ENCODE results near the gene CCNA2. TPM values are rescaled to one million over a fixed set of nuclear protein-coding genes. Genes with fewer than 3 reads are reported as not detected.
A peak's percentile ranks its signal among the peaks of the same experiment; 100 is the strongest.

The CCNA2 gene
- total RNA-seq (2021) = 89.0 and 89.2 TPM in 2 replicates
- long read RNA-seq, transcript CCNA2-201 (8 exons, 2,797 nt) = major isoform, 1,128 of 1,346 reads
- long read RNA-seq, partial matches to known transcripts = 193 of 1,346 reads
- long read RNA-seq, other reads (novel, unspliced or antisense) = 25 of 1,346 reads

- Histone ChIP-seq H3K23me2 (ENCODE audit: insufficient read length, low read depth, low read length, poor library complexity, severe bottlenecking) (peaks cover 8% of the 10 kb centered on the region), H3K4me2 (ENCODE audit: insufficient read depth, insufficient read length, low read length) (peak within 1 kb of the TSS; percentile 64), H3K4ac (ENCODE audit: low read depth, low read length) (no peak within 1 kb of the TSS; the same call in 1 of the 2 replicates), H4K8ac (replicated peaks; ENCODE audit: insufficient read length, low read depth, low read length) (no peak within 1 kb of the TSS), H2BK5ac (ENCODE audit: insufficient read length, low read length) (no peak within 1 kb of the TSS), H3K9ac (ENCODE audit: extremely low read depth, insufficient read length, low read length) (peak within 1 kb of the TSS; percentile 82), H3K14ac (ENCODE audit: insufficient read depth, low read length) (peak within 1 kb of the TSS; percentile 89), H4K20me1 (ENCODE audit: control insufficient read depth, insufficient read depth, insufficient read length) (no peaks in the 10 kb centered on the region), H2AK5ac (ENCODE audit: insufficient read length, low read length) (no peak within 1 kb of the TSS), H3K4me1 (ENCODE audit: insufficient read depth, low read length) (no peaks in the 10 kb centered on the region), H3K56ac (ENCODE audit: insufficient read length, low read depth, low read length) (no peak within 1 kb of the TSS), H2BK15ac (ENCODE audit: low read depth, low read length) (no peak within 1 kb of the TSS), H3K27ac (ENCODE audit: insufficient read length, low read depth, low read length) (no peak within 1 kb of the TSS), H3K9me3 (ENCODE audit: control insufficient read depth, low read depth, low read length) (no peaks in the 10 kb centered on the region), H3K23ac (ENCODE audit: insufficient read length, low read depth, low read length) (no peak within 1 kb of the TSS), H2AFZ (ENCODE audit: low read length) (peak within 1 kb of the TSS; percentile 79), H2BK20ac (ENCODE audit: low read depth, low read length, poor library complexity, severe bottlenecking) (no peak within 1 kb of the TSS), H2BK120ac (ENCODE audit: low read depth, low read length, poor library complexity, severe bottlenecking) (no peak within 1 kb of the TSS), H3T11ph (ENCODE audit: low read length) (no peak within 1 kb of the TSS), H2BK12ac (ENCODE audit: insufficient read length, low read depth, low read length) (no peak within 1 kb of the TSS), H4K91ac (ENCODE audit: insufficient read length, low read depth, low read length) (no peak within 1 kb of the TSS), H3K27me3 (ENCODE audit: insufficient read depth, low read length) (no peaks in the 10 kb centered on the region), H3K79me1 (ENCODE audit: insufficient read depth, low read depth, low read length, poor library complexity, severe bottlenecking) (peaks cover 4% of the 10 kb centered on the region), H3K79me2 (ENCODE audit: insufficient read depth, low read length) (peaks cover 8% of the 10 kb centered on the region; the same call in 1 of the 2 replicates), H4K5ac (ENCODE audit: insufficient read length, low read depth, low read length) (no peak within 1 kb of the TSS), H3K18ac (ENCODE audit: insufficient read length, low read depth, low read length) (peak within 1 kb of the TSS; percentile 89)
- Mint-ChIP-seq H3K27me3 (ENCODE audit: low read depth) (no peaks in the 10 kb centered on the region), H3K36me3 (ENCODE audit: insufficient read depth in 1 of 3, low read depth in 3 of 3) (peaks cover 26 to 36% (median 35%) of the 10 kb centered on the region in 3 experiments), H3K4me1 (peaks cover 8 to 14% of the 10 kb centered on the region in 2 experiments), H3K9me3 (no peaks in the 10 kb centered on the region), H3K27ac (peak within 1 kb of the TSS; percentile 90 to 98 (median 94)), H3K4me3 (peak within 1 kb of the TSS; percentile 99 to 100)
- TF ChIP-seq, protein P1, sequence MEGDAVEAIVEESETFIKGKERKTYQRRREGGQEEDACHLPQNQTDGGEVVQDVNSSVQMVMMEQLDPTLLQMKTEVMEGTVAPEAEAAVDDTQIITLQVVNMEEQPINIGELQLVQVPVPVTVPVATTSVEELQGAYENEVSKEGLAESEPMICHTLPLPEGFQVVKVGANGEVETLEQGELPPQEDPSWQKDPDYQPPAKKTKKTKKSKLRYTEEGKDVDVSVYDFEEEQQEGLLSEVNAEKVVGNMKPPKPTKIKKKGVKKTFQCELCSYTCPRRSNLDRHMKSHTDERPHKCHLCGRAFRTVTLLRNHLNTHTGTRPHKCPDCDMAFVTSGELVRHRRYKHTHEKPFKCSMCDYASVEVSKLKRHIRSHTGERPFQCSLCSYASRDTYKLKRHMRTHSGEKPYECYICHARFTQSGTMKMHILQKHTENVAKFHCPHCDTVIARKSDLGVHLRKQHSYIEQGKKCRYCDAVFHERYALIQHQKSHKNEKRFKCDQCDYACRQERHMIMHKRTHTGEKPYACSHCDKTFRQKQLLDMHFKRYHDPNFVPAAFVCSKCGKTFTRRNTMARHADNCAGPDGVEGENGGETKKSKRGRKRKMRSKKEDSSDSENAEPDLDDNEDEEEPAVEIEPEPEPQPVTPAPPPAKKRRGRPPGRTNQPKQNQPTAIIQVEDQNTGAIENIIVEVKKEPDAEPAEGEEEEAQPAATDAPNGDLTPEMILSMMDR (conservative IDR thresholded peaks at IDR 0.05) = no peak
- DNase-seq = peak; percentile 98
- WGBS (ENCODE audit: extremely low coverage, insufficient read length, low lambda C conversion rate) = no CpG with 5 or more reads among the region's 63 CpGs
Measured at GRCh38 chr4:121823505-121824170, at the start of gene CCNA2. CCNA2 (minus strand) TSS chr4:121823883; CDS start chr4:121823628, 255 bp downstream.

Measured in H9 (cell line).